Liver (tissue), 9 donors: Measurements from ENCODE around the gene VPS37B. TPM values are rescaled to one million over a fixed set of nuclear protein-coding genes. Genes with fewer than 3 reads are reported as not detected.
A peak's percentile ranks its signal among the peaks of the same experiment; 100 is the strongest.

ENCODE experiments used
- DNase-seq: peaks from one replicate; pipeline ENCODE4 v3.0.0-alpha.2; 2017; ENCODE audit warnings: low spot score
- H3K27ac ChIP-seq, 2 donors: one replicate each; pipeline ENCODE4 v1.7.0; 2013; ENCODE audit warnings: inconsistent platforms in 2 of 2, low read length in 2 of 2, control low read depth in 1 of 2, low read depth in 1 of 2, mild to moderate bottlenecking in 1 of 2
- H3K27me3 ChIP-seq, 4 donors: one replicate each; pipeline versions ENCODE4 v1.6.1 to v1.7.0; 2013; ENCODE audit warnings: low read length in 3 of 4, inconsistent platforms in 1 of 4, mild to moderate bottlenecking in 1 of 4, moderate library complexity in 1 of 4; ENCODE audit not compliant: control insufficient read depth in 4 of 4, insufficient read depth in 4 of 4
- H3K36me3 ChIP-seq, 4 donors: one replicate each; pipeline versions ENCODE4 v1.6.1 to v1.7.0; 2013; ENCODE audit warnings: low read length in 3 of 4, mild to moderate bottlenecking in 3 of 4, low read depth in 1 of 4, moderate library complexity in 1 of 4; ENCODE audit not compliant: control insufficient read depth in 4 of 4, insufficient read depth in 3 of 4
- H3K4me1 ChIP-seq, 4 donors: one replicate each; pipeline versions ENCODE4 v1.6.1 to v1.7.0; 2013; ENCODE audit warnings: low read length in 3 of 4, mild to moderate bottlenecking in 3 of 4, moderate library complexity in 1 of 4; ENCODE audit not compliant: control insufficient read depth in 4 of 4, insufficient read depth in 4 of 4
- H3K4me3 ChIP-seq, 3 donors: one replicate each; pipeline versions ENCODE4 v1.6.1 to v1.7.0; 2013; ENCODE audit warnings: low read length in 3 of 3, control low read depth in 1 of 3, low read depth in 1 of 3, mild to moderate bottlenecking in 1 of 3
- H3K9ac ChIP-seq, 2 donors: one replicate each; pipeline ENCODE4 v1.7.0; 2013; ENCODE audit warnings: low read length in 2 of 2, mild to moderate bottlenecking in 2 of 2, moderate library complexity in 2 of 2, control low read depth in 1 of 2, low read depth in 1 of 2
- H3K9me3 ChIP-seq, 4 donors: one replicate each; pipeline versions ENCODE4 v1.6.1 to v1.7.0; 2013; ENCODE audit warnings: low read length in 3 of 4; ENCODE audit not compliant: control insufficient read depth in 4 of 4
- ATF3 ChIP-seq: IDR thresholded peaks from 2 replicates; pipeline ENCODE4 v1.6.1; 2016; ENCODE audit warnings: antibody characterized with exemption
- EGR1 ChIP-seq, 2 donors: IDR thresholded peaks; 2 replicates each; pipeline ENCODE4 v1.6.1; 2016 to 2018; ENCODE audit warnings: antibody characterized with exemption in 2 of 2, low read depth in 2 of 2
- FOXA1 ChIP-seq: IDR thresholded peaks from 2 replicates; pipeline ENCODE4 v1.6.1; 2016; ENCODE audit warnings: antibody characterized with exemption
- FOXA2 ChIP-seq: IDR thresholded peaks from 2 replicates; pipeline ENCODE4 v1.6.1; 2016; ENCODE audit warnings: antibody characterized with exemption
- GABPA ChIP-seq, 2 donors: IDR thresholded peaks in 1 of 2; conservative IDR thresholded peaks in 1 of 2; 2 replicates each; pipeline ENCODE4 v1.6.1; 2016; ENCODE audit warnings: antibody characterized with exemption in 2 of 2, mild to moderate bottlenecking in 1 of 2, moderate library complexity in 1 of 2
- HNF4A ChIP-seq, 2 donors: conservative IDR thresholded peaks; 2 replicates each; pipeline ENCODE4 v1.6.1; 2016; ENCODE audit warnings: antibody characterized with exemption in 2 of 2, mild to moderate bottlenecking in 2 of 2
- JUND ChIP-seq, 2 donors: IDR thresholded peaks; 2 replicates each; pipeline ENCODE4 v1.6.1; 2016; ENCODE audit warnings: antibody characterized with exemption in 2 of 2
- MAX ChIP-seq: IDR thresholded peaks from 2 replicates; pipeline ENCODE4 v1.6.1; 2016; ENCODE audit warnings: antibody characterized with exemption
- NR2F2 ChIP-seq: IDR thresholded peaks from 2 replicates; pipeline ENCODE4 v1.6.1; 2016; ENCODE audit warnings: antibody characterized with exemption
- RAD21 ChIP-seq, 2 donors: IDR thresholded peaks; 2 replicates each; pipeline ENCODE4 v1.6.1; 2016; ENCODE audit warnings: antibody characterized with exemption in 2 of 2, mild to moderate bottlenecking in 2 of 2
- REST ChIP-seq: IDR thresholded peaks from 2 replicates; pipeline ENCODE4 v1.6.1; 2016; ENCODE audit warnings: antibody characterized with exemption, mild to moderate bottlenecking
- RXRA ChIP-seq, 2 donors: IDR thresholded peaks; 2 replicates each; pipeline ENCODE4 v1.6.1; 2017 to 2018; ENCODE audit warnings: antibody characterized with exemption in 2 of 2, mild to moderate bottlenecking in 1 of 2
- SP1 ChIP-seq: IDR thresholded peaks from 2 replicates; pipeline ENCODE4 v1.6.1; 2018; ENCODE audit warnings: antibody characterized with exemption, mild to moderate bottlenecking
- TAF1 ChIP-seq: conservative IDR thresholded peaks from 2 replicates; pipeline ENCODE4 v1.6.1; 2016; ENCODE audit warnings: antibody characterized with exemption, mild to moderate bottlenecking
- YY1 ChIP-seq: IDR thresholded peaks from 2 replicates; pipeline ENCODE4 v1.6.1; 2016; ENCODE audit warnings: antibody characterized with exemption, mild to moderate bottlenecking
- whole genome bisulfite sequencing: extraction: QIAGEN DNeasy Blood & Tissue Kit; methylation state at CpG from one replicate; pipeline ENCODE4 v1.1.7; 2013; 5-methylcytosine and 5-hydroxymethylcytosine counted together
- polyA plus RNA-seq, 2 donors: library from polyadenylated mRNA; stranded (reverse) in 1 of 2; unstranded in 1 of 2; fragments of 200-250 nt in 1 of 2; fragments of >200 nt in 1 of 2; fragmentation: Nextera tagmentation in 1 of 2; extraction: Ambion mirVana in 1 of 2; gene quantifications; one replicate each; pipeline versions ENCODE4 v1.2.1 to v1.2.3, GENCODE V29; 2013 to 2015
- total RNA-seq, 2 donors: library from RNA; depleted of rRNA; stranded (reverse); fragments of >200 nt; gene quantifications; one replicate each; pipeline ENCODE4 v1.2.3, GENCODE V29; 2014
- TF ChIP-seq, protein P1 (sequence below): fragments of 150-350 bp; IDR thresholded peaks from 2 replicates; pipeline ENCODE4 v1.5.1; 2017; ENCODE audit warnings: improper control_type of control experiment, low read depth, low read length; ENCODE audit not compliant: missing input control
- TF ChIP-seq, protein P2 (sequence below): IDR thresholded peaks from 2 replicates; pipeline ENCODE4 v1.6.1; 2016; ENCODE audit warnings: antibody characterized with exemption
- donor health status: healthy.
- donor health status: healthy.
- donor health status: healthy.
- donor health status: healthy.
- donor health status: healthy.

VPS37B gene
- total and polyA plus RNA-seq, 4 donors = 2.3 to 6.8 (median 3.8) TPM

- TF ChIP-seq FOXA2 (peak; percentile 38), RXRA (IDR thresholded peaks at IDR 0.05) (no peak), SP1 (no peak)
- Histone ChIP-seq H3K27me3 (no peaks in the 10 kb centered on the region), H3K4me1 (peaks cover 9 to 25% (median 19%) of the 10 kb centered on the region in 4 donors), H3K27ac (no peak overlapping the region), H3K36me3 (peaks cover 0 to 20% (median 7%) of the 10 kb centered on the region in 4 donors), H3K9ac (no peak overlapping the region), H3K4me3 (no peak overlapping the region), H3K9me3 (no peaks in the 10 kb centered on the region)
- 90% methylated on average over 24 of the region's 24 CpGs for WGBS
- no peak for DNase-seq
Observed at GRCh38 chr12:122856999-122857671, 38.8 kb downstream of the VPS37B start.

DNA sequence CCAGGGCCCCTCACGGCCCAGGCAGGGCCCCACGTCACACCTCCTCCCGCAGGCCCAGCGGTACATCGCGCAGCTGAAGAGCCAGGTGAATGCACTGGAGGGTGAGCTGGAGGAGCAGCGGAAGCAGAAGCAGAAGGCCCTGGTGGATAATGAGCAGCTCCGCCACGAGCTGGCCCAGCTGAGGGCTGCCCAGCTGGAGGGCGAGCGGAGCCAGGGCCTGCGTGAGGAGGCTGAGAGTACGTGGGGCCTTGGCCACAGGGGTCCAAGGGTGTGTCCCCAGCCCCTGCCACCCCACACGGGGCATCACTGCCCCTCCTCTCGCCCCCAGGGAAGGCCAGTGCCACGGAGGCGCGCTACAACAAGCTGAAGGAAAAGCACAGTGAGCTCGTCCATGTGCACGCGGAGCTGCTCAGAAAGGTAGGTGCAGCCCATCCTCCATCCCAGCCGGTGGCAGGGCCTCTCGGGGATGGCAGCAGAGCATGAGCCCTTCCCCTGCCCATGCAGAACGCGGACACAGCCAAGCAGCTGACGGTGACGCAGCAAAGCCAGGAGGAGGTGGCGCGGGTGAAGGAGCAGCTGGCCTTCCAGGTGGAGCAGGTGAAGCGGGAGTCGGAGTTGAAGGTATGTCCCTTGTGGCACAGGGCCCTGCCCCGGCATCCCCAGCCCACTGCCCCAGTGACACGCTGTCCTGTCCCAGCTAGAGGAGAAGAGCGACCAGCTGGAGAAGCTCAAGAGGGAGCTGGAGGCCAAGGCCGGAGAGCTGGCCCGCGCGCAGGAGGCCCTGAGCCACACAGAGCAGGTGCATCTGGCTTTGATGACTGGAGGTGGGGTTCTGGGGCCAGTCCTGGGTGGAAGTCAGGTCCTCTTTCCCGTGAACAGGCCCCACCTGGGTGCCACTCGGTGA lies 39.7 kb downstream of the VPS37B start:
- Histone ChIP-seq H3K27me3 (no peaks in the 10 kb centered on the region), H3K9ac (no peak overlapping the region), H3K36me3 (peaks cover 0 to 21% (median 8%) of the 10 kb centered on the region in 4 donors), H3K4me3 (no peak overlapping the region), H3K9me3 (no peaks in the 10 kb centered on the region), H3K27ac (no peak overlapping the region), H3K4me1 (peaks cover 4 to 16% (median 11%) of the 10 kb centered on the region in 4 donors)
- DNase-seq = no peak
- TF ChIP-seq NR2F2 (no peak), GABPA (IDR thresholded peaks at IDR 0.05 in 1 of 2, conservative IDR thresholded peaks at IDR 0.05 in 1 of 2) (no peak)
- WGBS = 96% methylated on average over 40 of the region's 40 CpGs

DNA sequence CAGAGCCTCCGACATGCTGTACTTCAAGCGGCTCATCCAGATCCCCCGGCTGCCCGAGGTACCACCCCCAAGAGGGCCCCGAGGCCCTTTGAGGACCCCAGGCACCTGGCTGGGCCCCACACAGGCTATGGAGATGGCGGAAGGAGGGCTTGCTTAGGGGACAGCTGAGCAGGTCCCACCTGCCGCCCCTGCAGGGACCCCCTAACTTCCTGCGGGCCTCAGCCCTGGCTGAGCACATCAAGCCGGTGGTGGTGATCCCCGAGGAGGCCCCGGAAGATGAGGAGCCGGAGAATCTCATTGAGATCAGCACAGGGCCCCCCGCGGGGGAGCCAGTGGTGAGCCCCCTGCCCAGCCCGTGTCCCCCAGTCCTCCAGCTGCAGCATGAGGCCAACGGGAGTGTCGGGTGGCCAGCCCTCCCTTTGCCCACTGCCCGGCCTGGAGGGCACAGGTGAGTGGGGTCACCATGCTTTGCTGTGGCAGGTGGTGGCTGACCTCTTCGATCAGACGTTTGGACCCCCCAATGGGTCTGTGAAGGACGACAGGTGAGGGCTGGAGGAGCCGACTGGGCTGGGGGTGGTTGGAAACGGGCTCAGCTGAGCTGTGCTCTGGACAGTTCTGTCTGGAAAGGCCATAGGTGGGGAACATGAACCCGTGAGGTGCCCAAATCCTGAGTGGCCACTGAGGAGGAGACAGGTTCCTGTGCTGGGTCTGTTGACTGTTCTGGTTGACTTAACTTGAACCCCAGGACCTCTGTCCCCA lies 40.7 kb downstream of the VPS37B start:
- Histone ChIP-seq H3K36me3 (peaks cover 0 to 21% (median 9%) of the 10 kb centered on the region in 4 donors), H3K27me3 (no peaks in the 10 kb centered on the region), H3K9me3 (no peaks in the 10 kb centered on the region), H3K4me1 (peaks cover 0 to 6% (median 3%) of the 10 kb centered on the region in 4 donors), H3K4me3 (no peak overlapping the region), H3K9ac (no peak overlapping the region), H3K27ac (no peak overlapping the region)
- 93% methylated on average over 24 of the region's 24 CpGs for whole genome bisulfite sequencing
- DNase-seq = no peak
- TF ChIP-seq REST = no peak
- no peak for TF ChIP-seq RAD21 (IDR thresholded peaks at IDR 0.05)
- TF ChIP-seq GABPA (IDR thresholded peaks at IDR 0.05 in 1 of 2, conservative IDR thresholded peaks at IDR 0.05 in 1 of 2) = no peak
- no peak for TF ChIP-seq HNF4A (conservative IDR thresholded peaks at IDR 0.05)
- TF ChIP-seq MAX = no peak
- TF ChIP-seq, protein P1, sequence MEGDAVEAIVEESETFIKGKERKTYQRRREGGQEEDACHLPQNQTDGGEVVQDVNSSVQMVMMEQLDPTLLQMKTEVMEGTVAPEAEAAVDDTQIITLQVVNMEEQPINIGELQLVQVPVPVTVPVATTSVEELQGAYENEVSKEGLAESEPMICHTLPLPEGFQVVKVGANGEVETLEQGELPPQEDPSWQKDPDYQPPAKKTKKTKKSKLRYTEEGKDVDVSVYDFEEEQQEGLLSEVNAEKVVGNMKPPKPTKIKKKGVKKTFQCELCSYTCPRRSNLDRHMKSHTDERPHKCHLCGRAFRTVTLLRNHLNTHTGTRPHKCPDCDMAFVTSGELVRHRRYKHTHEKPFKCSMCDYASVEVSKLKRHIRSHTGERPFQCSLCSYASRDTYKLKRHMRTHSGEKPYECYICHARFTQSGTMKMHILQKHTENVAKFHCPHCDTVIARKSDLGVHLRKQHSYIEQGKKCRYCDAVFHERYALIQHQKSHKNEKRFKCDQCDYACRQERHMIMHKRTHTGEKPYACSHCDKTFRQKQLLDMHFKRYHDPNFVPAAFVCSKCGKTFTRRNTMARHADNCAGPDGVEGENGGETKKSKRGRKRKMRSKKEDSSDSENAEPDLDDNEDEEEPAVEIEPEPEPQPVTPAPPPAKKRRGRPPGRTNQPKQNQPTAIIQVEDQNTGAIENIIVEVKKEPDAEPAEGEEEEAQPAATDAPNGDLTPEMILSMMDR = no peak
- TF ChIP-seq, protein P2, sequence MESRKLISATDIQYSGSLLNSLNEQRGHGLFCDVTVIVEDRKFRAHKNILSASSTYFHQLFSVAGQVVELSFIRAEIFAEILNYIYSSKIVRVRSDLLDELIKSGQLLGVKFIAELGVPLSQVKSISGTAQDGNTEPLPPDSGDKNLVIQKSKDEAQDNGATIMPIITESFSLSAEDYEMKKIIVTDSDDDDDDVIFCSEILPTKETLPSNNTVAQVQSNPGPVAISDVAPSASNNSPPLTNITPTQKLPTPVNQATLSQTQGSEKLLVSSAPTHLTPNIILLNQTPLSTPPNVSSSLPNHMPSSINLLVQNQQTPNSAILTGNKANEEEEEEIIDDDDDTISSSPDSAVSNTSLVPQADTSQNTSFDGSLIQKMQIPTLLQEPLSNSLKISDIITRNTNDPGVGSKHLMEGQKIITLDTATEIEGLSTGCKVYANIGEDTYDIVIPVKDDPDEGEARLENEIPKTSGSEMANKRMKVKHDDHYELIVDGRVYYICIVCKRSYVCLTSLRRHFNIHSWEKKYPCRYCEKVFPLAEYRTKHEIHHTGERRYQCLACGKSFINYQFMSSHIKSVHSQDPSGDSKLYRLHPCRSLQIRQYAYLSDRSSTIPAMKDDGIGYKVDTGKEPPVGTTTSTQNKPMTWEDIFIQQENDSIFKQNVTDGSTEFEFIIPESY = no peak
- TF ChIP-seq FOXA1 = no peak
- TF ChIP-seq SP1 = no peak
- no peak for TF ChIP-seq EGR1 (IDR thresholded peaks at IDR 0.05; ENCODE audit: low read depth in 2 of 2)
- TF ChIP-seq NR2F2 = no peak
- TF ChIP-seq JUND (IDR thresholded peaks at IDR 0.05) = no peak
- TF ChIP-seq TAF1 = no peak
- TF ChIP-seq RXRA (IDR thresholded peaks at IDR 0.05) = no peak
- TF ChIP-seq ATF3 = no peak
- TF ChIP-seq YY1 = no peak
